CD1c-positive myeloid dendritic cell (primary cell): ENCODE measurements around the gene GRM8.

Source experiments
- DNase-seq: peaks from one replicate; pipeline ENCODE4 v3.0.0-alpha.2; 2016; ENCODE audit errors: extremely low spot score

Gene GRM8

DNA sequence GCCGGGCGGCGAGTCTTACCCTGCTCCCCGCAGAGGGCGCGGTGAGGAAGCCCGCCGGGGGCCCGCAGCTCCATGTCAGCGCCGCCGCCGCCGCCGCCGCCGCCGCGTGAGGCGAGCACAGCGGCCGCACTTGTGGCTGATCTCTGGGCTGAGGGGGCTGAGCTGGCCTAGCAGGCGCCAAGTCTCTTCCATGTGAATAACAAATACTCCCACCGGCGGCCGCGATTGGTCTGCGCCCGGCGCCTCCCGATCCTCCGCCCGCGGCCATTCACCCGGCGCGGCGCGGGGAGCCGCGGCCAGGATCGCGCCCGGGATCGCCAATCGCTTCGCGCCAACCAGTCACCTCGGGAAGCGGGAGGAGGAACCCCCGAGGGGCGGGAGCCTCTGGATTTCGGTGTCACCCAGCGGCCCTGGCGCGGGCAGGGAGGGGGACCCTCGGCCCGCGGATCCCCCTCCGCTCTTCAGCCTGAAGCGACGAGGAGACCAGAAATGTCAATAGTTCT lies at the start of gene GRM8:
Gene GRM8, minus strand, starts transcription at position 164 of the 503 bp plus-strand sequence.
- peak; percentile 27 for DNase-seq

GRCh38 chr7:127290801-127291361 lies 38.1 kb upstream of the GRM8 start:
- no peak for DNase-seq

DNA sequence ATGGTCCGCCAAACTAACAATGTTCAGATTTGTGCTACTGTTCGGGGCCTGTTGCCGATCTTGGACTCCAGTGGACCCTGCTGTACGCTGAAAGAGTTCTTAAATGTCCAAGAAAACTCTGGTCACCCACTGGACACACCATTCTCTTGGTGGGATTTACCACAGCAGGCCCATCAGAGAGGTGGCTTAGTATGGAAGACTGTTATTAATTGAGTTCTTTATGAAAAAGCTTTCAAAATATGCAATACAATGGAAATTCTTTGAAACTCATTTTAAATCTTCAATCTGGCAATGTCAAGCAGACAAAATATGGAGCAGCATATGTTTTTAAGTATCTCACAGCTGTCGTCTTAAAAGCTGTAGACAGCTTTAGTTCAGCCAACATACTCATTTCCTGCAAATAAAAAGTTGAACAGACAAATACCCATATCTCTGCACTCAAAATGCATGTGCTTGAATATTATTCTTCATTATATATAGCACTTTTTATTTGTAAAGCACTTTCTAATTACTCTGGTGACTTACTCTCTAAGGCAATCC lies 37.4 kb upstream of the GRM8 start:
- no peak for DNase-seq

- DNase-seq: no peak
Observed at GRCh38 chr7:127287133-127287532, 34.4 kb upstream of the GRM8 start.

DNA sequence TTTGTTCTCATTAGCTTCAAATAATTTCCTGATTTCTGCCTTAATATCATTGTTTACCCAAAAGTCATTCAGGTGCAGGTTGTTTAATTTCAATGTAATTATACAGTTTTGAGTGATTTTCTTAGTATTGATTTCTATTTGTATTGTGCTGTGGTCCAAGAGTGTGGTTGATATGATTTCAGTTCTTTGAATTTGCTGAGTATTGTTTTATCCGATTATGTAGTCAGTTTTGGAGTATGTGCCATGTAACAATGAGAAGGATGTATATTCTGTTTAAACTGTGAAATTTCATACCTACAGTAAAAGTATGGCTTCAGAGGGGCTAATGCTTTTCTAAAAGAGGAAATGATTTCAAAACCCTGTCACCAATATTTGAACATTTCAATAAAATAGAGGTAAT lies 17.4 kb upstream of the GRM8 start:
- DNase-seq: no peak

GRCh38 chr7:127266047-127266446 lies 13.3 kb upstream of the GRM8 start:
- no peak for DNase-seq

DNA sequence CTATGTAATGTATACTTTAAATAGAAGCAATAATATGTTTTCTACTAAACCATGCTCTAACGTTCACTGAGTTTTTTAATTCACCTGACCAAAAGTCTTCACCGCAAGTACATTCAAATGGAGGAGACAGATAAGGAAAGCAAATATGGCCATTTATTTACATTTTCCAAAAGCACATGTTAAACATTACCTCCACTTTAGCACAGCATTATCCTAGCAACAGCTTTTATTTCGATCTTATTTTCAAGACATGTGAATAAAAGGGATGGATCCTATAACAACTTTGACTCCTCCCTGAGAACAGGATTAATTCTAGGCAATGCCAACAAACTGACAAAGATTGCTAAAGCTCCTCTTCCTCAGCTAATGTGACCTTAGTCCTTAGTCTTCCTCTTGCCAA lies 11.5 kb upstream of the GRM8 start:
- DNase-seq: no peak

GRCh38 chr7:127258111-127258510 lies 5.4 kb upstream of the GRM8 start:
- no peak for DNase-seq

- no peak for DNase-seq
Observed at GRCh38 chr7:127257086-127257485, 4.3 kb upstream of the GRM8 start.

GRCh38 chr7:127256041-127256725 lies 3.4 kb upstream of the GRM8 start:
- no peak for DNase-seq

- no peak for DNase-seq
Observed at GRCh38 chr7:127254163-127254684, 1.5 kb upstream of the GRM8 start.

DNA sequence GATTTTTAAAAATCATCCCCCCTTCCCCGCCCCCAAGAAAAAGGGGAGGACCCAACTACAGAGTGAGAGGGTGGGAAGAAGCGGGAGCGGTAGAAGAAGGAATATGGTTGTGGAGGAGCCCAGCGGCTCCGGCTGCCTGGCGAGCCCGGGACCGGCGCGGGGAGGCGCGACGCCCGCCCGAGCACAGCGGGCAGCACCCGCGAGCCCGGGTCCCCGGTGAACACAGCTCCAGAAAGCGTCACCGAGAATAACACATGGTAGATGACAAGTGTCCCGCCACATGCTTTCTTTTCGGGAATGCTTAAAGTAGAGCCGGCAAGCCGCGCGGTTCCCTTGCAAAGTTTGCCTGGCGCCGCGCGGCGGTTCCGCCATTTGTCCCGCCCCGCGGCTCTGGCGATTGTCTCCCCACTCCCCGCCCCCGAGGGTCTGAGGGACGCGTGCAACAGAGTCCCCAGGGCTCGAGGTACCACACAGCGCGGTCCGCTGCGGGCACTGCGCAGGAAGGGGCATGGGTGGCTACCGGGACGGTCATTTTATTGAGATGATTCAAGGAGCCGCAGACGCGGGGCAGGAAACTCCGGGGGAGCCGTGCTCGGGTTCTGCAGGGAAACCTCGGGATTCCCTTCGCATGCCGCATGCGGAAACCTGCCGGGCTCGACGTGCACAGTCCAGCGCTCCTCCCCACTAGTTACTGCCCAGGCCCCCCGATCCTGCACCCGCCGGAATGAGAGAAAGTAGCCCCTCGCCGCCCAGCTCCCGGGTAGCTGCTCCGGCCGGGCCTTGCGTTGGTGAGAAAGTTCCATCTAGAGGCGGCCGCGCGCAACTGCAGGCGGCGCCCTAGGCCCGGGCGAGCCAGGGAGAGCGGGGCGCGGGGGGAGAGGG lies 781 bp upstream of the GRM8 start:
- peak; percentile 52 for DNase-seq

DNA sequence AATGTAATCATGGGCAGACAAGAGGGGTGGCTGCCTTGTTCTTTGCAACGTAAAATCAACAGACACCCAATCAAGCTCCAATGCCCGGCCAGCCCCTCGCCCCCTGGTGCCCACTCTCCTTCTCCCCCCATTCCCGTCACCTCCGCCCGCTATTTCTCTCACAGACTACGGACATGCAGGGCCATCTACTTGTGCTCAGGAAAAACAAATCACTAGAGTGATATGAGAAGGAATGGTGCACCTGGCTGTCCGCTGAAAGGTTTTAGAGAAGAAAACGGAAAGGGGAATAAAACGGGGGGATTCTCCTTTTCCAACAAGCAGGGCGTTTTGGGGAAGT lies 396 bp downstream of the GRM8 start:
- no peak for DNase-seq

DNA sequence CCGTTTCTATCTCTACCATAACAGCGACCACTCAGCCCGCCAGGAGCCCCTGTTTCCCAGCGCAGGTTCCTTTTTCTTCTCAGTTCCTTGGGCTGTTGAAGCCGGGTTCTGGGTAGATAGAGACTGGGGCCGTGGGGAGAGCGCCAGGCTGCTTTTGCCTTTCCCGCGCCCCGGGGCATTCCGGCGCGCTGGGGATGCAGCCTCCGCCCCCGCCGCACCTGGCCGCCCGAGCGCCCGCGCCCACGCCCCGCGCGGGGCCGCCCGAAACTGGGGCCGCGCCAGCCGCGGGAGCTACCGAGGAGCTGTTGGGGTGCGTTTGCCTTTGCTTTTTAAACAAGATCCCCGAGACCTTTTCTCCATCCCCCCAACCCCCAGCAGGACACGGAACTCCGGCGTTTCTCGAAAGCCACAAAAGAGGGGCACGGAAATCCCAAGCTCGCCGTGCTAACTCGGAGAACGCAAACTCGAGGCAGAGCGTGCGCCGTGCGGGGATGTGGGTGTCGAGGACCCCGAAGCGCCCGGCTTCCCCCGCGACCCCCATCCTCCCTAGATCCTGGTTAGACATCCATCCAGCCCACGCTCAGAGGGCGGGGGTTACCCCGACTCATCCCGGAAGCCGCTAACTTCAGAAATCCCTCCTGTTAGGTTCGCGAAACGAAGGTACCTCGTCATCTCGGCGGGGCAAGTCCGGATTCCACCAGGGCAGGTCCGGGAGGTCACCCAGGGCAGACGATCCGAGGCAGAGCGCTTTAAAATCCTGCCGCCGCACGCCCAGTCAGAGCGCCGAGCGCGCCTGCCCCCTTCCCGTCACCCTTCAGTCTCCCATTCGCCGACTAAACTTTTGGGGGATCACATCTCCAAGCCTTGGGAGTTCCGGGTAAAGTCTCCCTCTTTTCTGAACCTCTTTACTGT lies 1.0 kb downstream of the GRM8 start:
- DNase-seq: no peak

GRCh38 chr7:127251036-127251464 lies 1.7 kb downstream of the GRM8 start:
- no peak for DNase-seq

- DNase-seq: no peak
Observed at GRCh38 chr7:127250312-127251035, 2.3 kb downstream of the GRM8 start.

DNA sequence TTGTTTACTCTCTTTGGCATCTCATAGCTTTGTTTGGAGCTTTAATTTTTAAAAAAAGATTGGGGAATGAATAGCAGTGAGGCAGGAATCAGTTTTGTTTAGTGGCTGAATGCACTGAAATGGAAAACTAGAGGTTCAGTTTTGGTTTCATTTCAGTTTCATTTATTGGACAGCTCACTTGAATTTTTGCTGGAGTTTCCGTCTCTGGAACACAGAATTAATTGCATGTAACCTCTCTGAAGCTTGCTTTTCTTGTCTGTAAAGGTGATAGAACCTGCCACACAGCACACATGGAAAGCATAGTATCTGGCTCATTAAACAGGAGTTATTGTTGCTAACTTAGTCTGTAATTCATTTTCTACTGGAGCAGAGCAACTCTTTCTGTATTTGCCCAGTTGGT lies 7.1 kb downstream of the GRM8 start:
- no peak for DNase-seq

GRCh38 chr7:127245002-127245401 lies 7.7 kb downstream of the GRM8 start:
- no peak for DNase-seq

GRCh38 chr7:127239814-127240213 lies 12.9 kb downstream of the GRM8 start:
- no peak for DNase-seq

DNA sequence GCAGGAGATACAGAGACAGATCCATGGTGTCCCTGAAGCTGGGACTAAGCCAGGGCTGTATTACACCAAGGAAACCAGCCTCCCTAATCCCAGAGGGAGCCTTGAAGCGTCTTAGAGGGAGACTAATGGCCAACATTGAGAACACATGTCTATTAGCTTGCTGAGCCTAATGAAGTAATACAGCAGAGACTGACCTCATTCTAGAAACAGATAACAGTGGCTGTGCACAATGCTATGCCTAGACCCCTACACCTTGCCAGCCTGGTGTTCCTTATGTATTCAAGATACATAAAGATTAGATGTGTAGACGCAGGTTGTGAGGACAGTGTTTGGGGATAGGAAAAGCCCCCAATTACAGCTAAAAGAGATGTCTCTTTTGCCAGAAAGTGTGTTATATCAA lies 19.1 kb downstream of the GRM8 start:
- no peak for DNase-seq

GRCh38 chr7:127231415-127231814 lies 21.3 kb downstream of the GRM8 start:
- no peak for DNase-seq
